ENCODE results near the gene MAP4K1. TPM values are rescaled to one million over a fixed set of nuclear protein-coding genes. Genes with fewer than 3 reads are reported as not detected.

Gene MAP4K1
- total RNA-seq, 1 donor from 2014 or later, result 1.7 TPM

DNA sequence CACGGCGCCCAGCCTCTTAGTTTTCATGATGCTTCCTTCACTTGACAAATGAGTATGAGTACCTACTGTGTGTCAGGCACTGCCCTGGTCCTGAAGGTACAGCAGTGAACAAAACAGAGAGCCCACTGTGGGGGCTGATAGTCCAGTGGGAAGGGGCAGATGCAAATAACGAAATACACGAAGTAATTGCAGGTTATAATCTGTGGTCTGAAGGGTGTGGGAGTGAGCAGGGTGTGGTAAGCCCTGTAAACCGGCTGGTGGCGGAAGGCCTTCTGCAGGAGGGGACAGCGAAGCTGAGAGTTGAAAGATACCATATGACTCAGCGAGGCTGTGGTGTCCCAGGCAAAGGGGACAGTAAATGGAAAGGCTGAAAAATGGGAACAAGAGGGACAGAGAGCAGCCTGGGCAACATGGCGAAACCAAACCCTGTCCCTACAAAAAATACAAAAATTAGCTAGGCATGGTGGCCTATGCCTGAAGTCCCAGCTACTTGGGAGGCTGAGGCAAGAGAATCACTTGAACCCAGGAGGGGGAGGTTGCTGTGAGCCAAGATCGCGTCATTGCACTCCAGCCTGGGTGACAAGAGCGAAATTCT, 60.5 kb downstream of the MAP4K1 start:
- Histone ChIP-seq H3K27ac (ENCODE audit: low read depth, low read length) (no peak overlapping the region), H2AFZ (ENCODE audit: low read depth, low read length) (no peak overlapping the region), H3K27me3 (ENCODE audit: insufficient read depth, low read length) (no peaks in the 10 kb centered on the region), H3K9ac (ENCODE audit: low read length) (no peak overlapping the region), H3K4me2 (ENCODE audit: low read length) (no peak overlapping the region), H4K20me1 (ENCODE audit: insufficient read depth, low read length) (no peaks in the 10 kb centered on the region), H3K36me3 (ENCODE audit: insufficient read depth, low read length) (no peaks in the 10 kb centered on the region), H3K9me3 (ENCODE audit: insufficient read depth, low read depth, low read length) (no peaks in the 10 kb centered on the region), H3K79me2 (ENCODE audit: insufficient read depth, low read length) (no peaks in the 10 kb centered on the region), H3K4me3 (ENCODE audit: insufficient read depth, low read depth, low read length) (no peak overlapping the region), H3K4me1 (ENCODE audit: insufficient read depth, low read length) (no peaks in the 10 kb centered on the region)
- Mint-ChIP-seq H3K27ac (ENCODE audit: unreplicated experiment) (no peak overlapping the region), H3K4me1 (ENCODE audit: low read depth, unreplicated experiment) (peaks cover 11% of the 10 kb centered on the region), H3K9me3 (ENCODE audit: unreplicated experiment) (no peaks in the 10 kb centered on the region), H3K36me3 (ENCODE audit: low read depth, unreplicated experiment) (no peaks in the 10 kb centered on the region), H3K4me3 (ENCODE audit: unreplicated experiment) (no peak overlapping the region), H3K27me3 (ENCODE audit: low read depth, unreplicated experiment) (peaks cover 8% of the 10 kb centered on the region)
- DNase-seq (ENCODE audit: low read depth), result no peak
- FAIRE-seq, result no peak
- TF ChIP-seq, protein P1, sequence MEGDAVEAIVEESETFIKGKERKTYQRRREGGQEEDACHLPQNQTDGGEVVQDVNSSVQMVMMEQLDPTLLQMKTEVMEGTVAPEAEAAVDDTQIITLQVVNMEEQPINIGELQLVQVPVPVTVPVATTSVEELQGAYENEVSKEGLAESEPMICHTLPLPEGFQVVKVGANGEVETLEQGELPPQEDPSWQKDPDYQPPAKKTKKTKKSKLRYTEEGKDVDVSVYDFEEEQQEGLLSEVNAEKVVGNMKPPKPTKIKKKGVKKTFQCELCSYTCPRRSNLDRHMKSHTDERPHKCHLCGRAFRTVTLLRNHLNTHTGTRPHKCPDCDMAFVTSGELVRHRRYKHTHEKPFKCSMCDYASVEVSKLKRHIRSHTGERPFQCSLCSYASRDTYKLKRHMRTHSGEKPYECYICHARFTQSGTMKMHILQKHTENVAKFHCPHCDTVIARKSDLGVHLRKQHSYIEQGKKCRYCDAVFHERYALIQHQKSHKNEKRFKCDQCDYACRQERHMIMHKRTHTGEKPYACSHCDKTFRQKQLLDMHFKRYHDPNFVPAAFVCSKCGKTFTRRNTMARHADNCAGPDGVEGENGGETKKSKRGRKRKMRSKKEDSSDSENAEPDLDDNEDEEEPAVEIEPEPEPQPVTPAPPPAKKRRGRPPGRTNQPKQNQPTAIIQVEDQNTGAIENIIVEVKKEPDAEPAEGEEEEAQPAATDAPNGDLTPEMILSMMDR (IDR thresholded peaks at IDR 0.05; ENCODE audit: insufficient read depth, low read depth, low read length), result no peak
- no peak for TF ChIP-seq EZH2 (IDR thresholded peaks at IDR 0.05; ENCODE audit: insufficient read depth, low read length)

DNA sequence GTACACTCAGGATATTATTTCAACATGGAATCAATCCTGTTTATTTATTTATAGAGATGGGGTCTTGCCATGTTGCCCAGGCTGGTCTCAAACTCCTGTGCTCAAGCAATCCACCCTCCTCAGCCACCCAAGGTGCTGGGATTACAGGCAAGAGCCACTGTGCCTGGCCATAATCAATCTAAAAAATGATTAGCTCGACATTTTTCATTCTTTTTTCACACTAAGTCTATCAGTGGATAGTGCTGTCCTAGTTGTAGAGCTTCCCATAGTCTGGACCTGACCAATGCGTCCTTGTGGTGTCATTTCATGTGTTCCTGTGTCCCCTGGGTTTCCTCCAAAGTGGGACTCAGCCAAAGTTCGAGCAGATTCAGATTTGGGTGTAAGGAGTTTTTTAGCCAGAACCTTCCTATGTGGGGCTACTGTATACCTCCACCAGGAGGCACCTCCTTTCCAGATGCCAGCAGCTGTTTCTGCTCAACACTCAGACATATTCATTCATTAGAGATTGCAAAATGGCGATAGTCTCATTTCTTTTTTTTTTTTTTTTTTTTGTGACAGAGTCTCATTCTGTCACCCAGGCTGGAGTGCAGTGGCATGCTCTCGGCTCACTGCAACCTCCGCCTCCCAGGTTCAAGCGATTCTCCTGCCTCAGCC, 61.1 kb downstream of the MAP4K1 start:
- no peaks in the 10 kb centered on the region for H3K79me2 ChIP-seq (ENCODE audit: insufficient read depth, low read length)
- no peak overlapping the region for H3K4me3 Mint-ChIP-seq (ENCODE audit: unreplicated experiment)
- H2AFZ ChIP-seq (ENCODE audit: low read depth, low read length), result no peak overlapping the region
- H3K9ac ChIP-seq (ENCODE audit: low read length), result no peak overlapping the region
- H3K4me2 ChIP-seq (ENCODE audit: low read length), result no peak overlapping the region
- H3K27me3 ChIP-seq (ENCODE audit: insufficient read depth, low read length), result no peaks in the 10 kb centered on the region
- peaks cover 5% of the 10 kb centered on the region for H3K27me3 Mint-ChIP-seq (ENCODE audit: low read depth, unreplicated experiment)
- H3K27ac ChIP-seq (ENCODE audit: low read depth, low read length), result no peak overlapping the region
- no peaks in the 10 kb centered on the region for H3K4me1 ChIP-seq (ENCODE audit: insufficient read depth, low read length)
- H3K36me3 Mint-ChIP-seq (ENCODE audit: low read depth, unreplicated experiment), result no peaks in the 10 kb centered on the region
- TF ChIP-seq, protein P1 (IDR thresholded peaks at IDR 0.05; ENCODE audit: insufficient read depth, low read depth, low read length), result no peak
- TF ChIP-seq EZH2 (IDR thresholded peaks at IDR 0.05; ENCODE audit: insufficient read depth, low read length), result no peak
- H3K4me3 ChIP-seq (ENCODE audit: insufficient read depth, low read depth, low read length), result no peak overlapping the region
- DNase-seq (ENCODE audit: low read depth) (no peak), FAIRE-seq (no peak)
- no peak overlapping the region for H3K27ac Mint-ChIP-seq (ENCODE audit: unreplicated experiment)
- H3K9me3 Mint-ChIP-seq (ENCODE audit: unreplicated experiment), result no peaks in the 10 kb centered on the region
- H3K36me3 ChIP-seq (ENCODE audit: insufficient read depth, low read length), result no peaks in the 10 kb centered on the region
- H3K4me1 Mint-ChIP-seq (ENCODE audit: low read depth, unreplicated experiment), result peaks cover 11% of the 10 kb centered on the region
- no peaks in the 10 kb centered on the region for H3K9me3 ChIP-seq (ENCODE audit: insufficient read depth, low read depth, low read length)
- H4K20me1 ChIP-seq (ENCODE audit: insufficient read depth, low read length), result no peaks in the 10 kb centered on the region

DNA sequence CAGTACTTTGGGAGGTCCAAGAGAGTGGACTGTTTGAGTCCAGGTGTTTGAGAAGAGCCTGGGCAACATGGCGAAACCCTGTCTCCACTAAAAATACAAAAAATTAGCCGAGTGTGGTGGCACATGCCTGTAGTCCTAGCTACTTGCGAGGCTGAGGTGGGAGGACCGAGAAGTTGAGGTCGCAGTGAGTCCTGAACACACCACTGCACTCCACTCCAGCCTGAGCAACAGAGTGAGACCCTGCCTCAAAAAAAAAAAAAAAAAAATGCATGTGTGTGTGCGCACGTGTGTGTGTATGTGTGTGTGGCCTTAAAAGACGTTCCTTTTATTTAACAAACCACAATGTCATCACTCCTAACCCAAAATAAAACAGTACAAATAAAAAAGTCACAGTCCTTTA, 62.6 kb downstream of the MAP4K1 start:
- FAIRE-seq (no peak), DNase-seq (ENCODE audit: low read depth) (no peak)
- Histone ChIP-seq H3K9me3 (ENCODE audit: insufficient read depth, low read depth, low read length) (no peaks in the 10 kb centered on the region), H3K36me3 (ENCODE audit: insufficient read depth, low read length) (no peaks in the 10 kb centered on the region), H4K20me1 (ENCODE audit: insufficient read depth, low read length) (no peaks in the 10 kb centered on the region), H3K4me3 (ENCODE audit: insufficient read depth, low read depth, low read length) (no peak overlapping the region), H3K9ac (ENCODE audit: low read length) (no peak overlapping the region), H3K27me3 (ENCODE audit: insufficient read depth, low read length) (peaks cover 2% of the 10 kb centered on the region), H3K4me2 (ENCODE audit: low read length) (no peak overlapping the region), H3K4me1 (ENCODE audit: insufficient read depth, low read length) (no peaks in the 10 kb centered on the region), H3K79me2 (ENCODE audit: insufficient read depth, low read length) (no peaks in the 10 kb centered on the region), H2AFZ (ENCODE audit: low read depth, low read length) (no peak overlapping the region), H3K27ac (ENCODE audit: low read depth, low read length) (no peak overlapping the region)
- H3K27ac Mint-ChIP-seq (ENCODE audit: unreplicated experiment), result no peak overlapping the region
- H3K4me1 Mint-ChIP-seq (ENCODE audit: low read depth, unreplicated experiment), result peaks cover 11% of the 10 kb centered on the region
- peaks cover 5% of the 10 kb centered on the region for H3K27me3 Mint-ChIP-seq (ENCODE audit: low read depth, unreplicated experiment)
- H3K9me3 Mint-ChIP-seq (ENCODE audit: unreplicated experiment), result no peaks in the 10 kb centered on the region
- no peak for TF ChIP-seq EZH2 (IDR thresholded peaks at IDR 0.05; ENCODE audit: insufficient read depth, low read length)
- TF ChIP-seq, protein P1 (IDR thresholded peaks at IDR 0.05; ENCODE audit: insufficient read depth, low read depth, low read length), result no peak
- H3K4me3 Mint-ChIP-seq (ENCODE audit: unreplicated experiment), result no peak overlapping the region
- no peaks in the 10 kb centered on the region for H3K36me3 Mint-ChIP-seq (ENCODE audit: low read depth, unreplicated experiment)

Measured in astrocyte (in vitro differentiated cells and primary cell).